GM21737 (cell line): ENCODE data around the gene LPP.

ENCODE experiments used
- ATAC-seq: cut with Tn5 transposase; IDR thresholded peaks from one replicate; pipeline ENCODE4 v1.9.1; 2021; ENCODE audit warnings: mild to moderate bottlenecking, moderate library complexity; ENCODE audit not compliant: unreplicated experiment

The LPP gene

GRCh38 chr3:188923671-188924070, 769.7 kb downstream of the LPP start:
- ATAC-seq, result no peak

DNA sequence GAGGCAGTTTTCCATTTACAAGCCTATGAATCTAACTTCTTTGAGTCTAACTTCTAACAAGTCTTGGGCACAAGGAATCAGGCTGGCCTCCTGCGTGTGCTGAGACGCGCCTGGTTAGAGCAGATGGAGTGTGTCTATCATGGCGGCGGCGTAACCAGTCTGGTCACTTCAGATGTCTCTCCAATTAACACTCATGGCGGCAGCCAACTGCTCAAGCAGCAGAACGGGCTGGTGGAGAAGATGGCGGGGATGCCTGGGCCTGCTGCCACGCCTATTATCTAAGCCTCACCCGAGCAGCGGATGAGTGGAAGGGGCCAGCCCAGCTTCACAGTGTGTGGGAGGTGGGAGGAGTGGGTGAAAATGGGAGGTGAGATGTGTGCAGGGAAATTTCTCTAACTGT, 771.4 kb downstream of the LPP start:
- no peak for ATAC-seq

DNA sequence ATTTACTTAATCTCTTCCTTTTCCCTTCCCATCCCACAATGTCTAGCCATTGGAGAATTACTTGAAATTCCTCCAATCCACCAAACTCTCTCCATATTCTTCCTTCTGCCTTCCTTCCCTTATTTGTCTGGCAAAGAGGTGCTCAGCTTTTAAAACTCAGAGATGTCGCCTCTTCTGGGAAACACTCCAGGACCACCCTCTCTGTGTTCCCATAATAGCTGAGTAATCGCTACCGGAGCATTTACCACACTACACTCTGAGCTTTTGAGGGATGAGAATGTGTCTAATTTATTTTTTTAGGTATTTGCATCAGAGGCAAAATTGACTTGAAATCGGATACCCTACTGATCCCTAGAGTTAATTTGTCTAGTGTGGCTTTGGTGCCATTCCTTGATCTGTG, 772.2 kb downstream of the LPP start:
- no peak for ATAC-seq

GRCh38 chr3:188926741-188927511, 773.0 kb downstream of the LPP start:
- no peak for ATAC-seq

- no peak for ATAC-seq
These were observed 774.0 kb downstream of the LPP start for GRCh38 chr3:188927971-188928370.

- no peak for ATAC-seq
These were observed 775.2 kb downstream of the LPP start for GRCh38 chr3:188929137-188929536.

DNA sequence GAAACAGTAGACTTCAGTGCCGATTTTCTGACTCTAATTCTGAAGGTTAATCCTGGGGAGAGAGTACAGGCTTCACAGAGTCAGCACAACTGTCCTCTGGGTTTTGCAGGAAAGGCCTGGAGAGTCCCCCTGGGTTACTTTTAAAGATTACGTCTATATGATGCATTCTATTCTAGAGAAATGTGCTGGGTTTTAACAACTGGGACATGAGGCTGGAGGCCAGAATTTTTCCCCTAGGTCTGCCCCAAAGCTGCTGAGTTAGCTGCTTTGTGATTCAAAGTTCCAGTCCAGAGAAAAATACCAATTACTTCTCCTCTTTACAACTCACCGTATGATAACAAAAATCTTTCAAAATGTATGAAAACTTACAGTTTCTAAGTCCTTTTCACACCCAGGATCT, 777.1 kb downstream of the LPP start:
- no peak for ATAC-seq

DNA sequence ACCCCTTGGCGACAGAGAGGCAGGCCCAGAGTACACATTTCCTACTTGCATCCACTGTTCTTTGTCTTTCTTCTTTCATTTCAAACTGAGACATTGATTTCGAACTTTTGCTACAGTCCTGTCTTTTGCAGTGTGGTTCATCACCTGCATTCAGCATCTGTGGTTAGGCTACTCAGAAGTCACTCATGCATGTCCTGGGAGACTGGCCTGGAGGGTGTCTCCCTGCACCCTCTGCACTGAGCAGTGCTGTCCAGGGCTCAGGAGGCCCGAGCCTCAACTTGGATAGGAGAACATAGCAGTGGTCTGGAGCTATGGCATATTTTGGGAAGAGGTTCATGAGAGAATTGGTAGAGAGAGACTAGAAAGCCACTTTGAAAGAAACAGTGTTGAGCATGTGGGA, 777.6 kb downstream of the LPP start:
- no peak for ATAC-seq

GRCh38 chr3:188934989-188935388, 781.0 kb downstream of the LPP start:
- no peak for ATAC-seq

- ATAC-seq, result no peak
These were observed 782.7 kb downstream of the LPP start for GRCh38 chr3:188936597-188937107.

- ATAC-seq, result no peak
These were observed 783.4 kb downstream of the LPP start for GRCh38 chr3:188937389-188937788.

GRCh38 chr3:188938999-188939398, 785.0 kb downstream of the LPP start:
- ATAC-seq, result no peak

GRCh38 chr3:188939814-188940572, 786.0 kb downstream of the LPP start:
- ATAC-seq, result no peak
